Common myeloid progenitor, CD34-positive (primary cell): ENCODE measurements around the gene KRT31.

Experiments
- CTCF ChIA-PET: fragments of 350-600 bp; sonication (Branson Sonifier 250); formaldehyde crosslinking; loops from one replicate; lab custom pipeline; 2021; ENCODE audit warnings: antibody characterized with exemption; lab: Charles Lee
- POLR2A ChIA-PET: fragments of 350-600 bp; sonication (Branson Sonifier 250); formaldehyde crosslinking; loops from one replicate; lab custom pipeline; 2021; ENCODE audit warnings: antibody characterized with exemption; lab: Charles Lee
- DNase-seq, 3 donors: peaks; one replicate each; pipeline versions ENCODE4 v3.0.0 to v3.0.0-alpha.2; 2013
- H3K27ac ChIP-seq, 2 experiments: 1 replicate in 1 of 2; 2 replicates in 1 of 2; pipeline ENCODE4 v1.7.0; 2013; ENCODE audit warnings: inconsistent platforms in 2 of 2, low read length in 2 of 2, mild to moderate bottlenecking in 2 of 2, low read depth in 1 of 2, moderate library complexity in 1 of 2; ENCODE audit not compliant: severe bottlenecking in 2 of 2, insufficient read depth in 1 of 2, poor library complexity in 1 of 2
- H3K27me3 ChIP-seq, 5 experiments: replicated peaks in 2 of 5; 1 replicate in 3 of 5; 2 replicates in 2 of 5; pipeline versions ENCODE4 v1.6.1 to v1.7.0; 2013; ENCODE audit warnings: low read length in 4 of 5, mild to moderate bottlenecking in 2 of 5, moderate library complexity in 2 of 5, inconsistent platforms in 1 of 5; ENCODE audit not compliant: insufficient read depth in 5 of 5, control insufficient read depth in 4 of 5
- H3K36me3 ChIP-seq, 4 experiments: 1 replicate in 2 of 4; 2 replicates in 2 of 4; pipeline versions ENCODE4 v1.6.1 to v1.7.0; 2013; ENCODE audit warnings: low read length in 3 of 4, control low read depth in 1 of 4, mild to moderate bottlenecking in 1 of 4; ENCODE audit not compliant: control insufficient read depth in 4 of 4, insufficient read depth in 4 of 4
- H3K4me1 ChIP-seq, 4 experiments: 1 replicate in 3 of 4; 2 replicates in 1 of 4; pipeline versions ENCODE4 v1.6.1 to v1.7.1; 2013; ENCODE audit warnings: low read length in 3 of 4, mild to moderate bottlenecking in 3 of 4, control low read depth in 1 of 4, inconsistent platforms in 1 of 4, moderate library complexity in 1 of 4; ENCODE audit not compliant: control insufficient read depth in 4 of 4, insufficient read depth in 4 of 4; ENCODE audit errors: control extremely low read depth in 1 of 4
- H3K4me3 ChIP-seq, 7 experiments: 1 replicate in 4 of 7; 2 replicates in 3 of 7; pipeline versions ENCODE4 v1.5.1 to v1.7.0; 2013; ENCODE audit warnings: mild to moderate bottlenecking in 7 of 7, low read length in 6 of 7, moderate library complexity in 6 of 7, inconsistent platforms in 2 of 7, low read depth in 2 of 7, control low read depth in 1 of 7; ENCODE audit not compliant: insufficient read depth in 4 of 7, control insufficient read depth in 1 of 7; ENCODE audit errors: extremely low read depth in 1 of 7
- H3K9me3 ChIP-seq, 5 experiments: 1 replicate in 4 of 5; 2 replicates in 1 of 5; pipeline versions ENCODE4 v1.6.1 to v1.7.1; 2013; ENCODE audit warnings: low read length in 4 of 5, mild to moderate bottlenecking in 2 of 5, inconsistent platforms in 1 of 5, low read depth in 1 of 5, moderate library complexity in 1 of 5; ENCODE audit not compliant: control insufficient read depth in 4 of 5, insufficient read depth in 2 of 5; ENCODE audit errors: control extremely low read depth in 1 of 5
- WGBS: methylation state at CpG from one replicate; pipeline ENCODE4 v1.1.5; 2013; ENCODE audit not compliant: insufficient coverage; 5-methylcytosine and 5-hydroxymethylcytosine counted together

KRT31 gene

DNA sequence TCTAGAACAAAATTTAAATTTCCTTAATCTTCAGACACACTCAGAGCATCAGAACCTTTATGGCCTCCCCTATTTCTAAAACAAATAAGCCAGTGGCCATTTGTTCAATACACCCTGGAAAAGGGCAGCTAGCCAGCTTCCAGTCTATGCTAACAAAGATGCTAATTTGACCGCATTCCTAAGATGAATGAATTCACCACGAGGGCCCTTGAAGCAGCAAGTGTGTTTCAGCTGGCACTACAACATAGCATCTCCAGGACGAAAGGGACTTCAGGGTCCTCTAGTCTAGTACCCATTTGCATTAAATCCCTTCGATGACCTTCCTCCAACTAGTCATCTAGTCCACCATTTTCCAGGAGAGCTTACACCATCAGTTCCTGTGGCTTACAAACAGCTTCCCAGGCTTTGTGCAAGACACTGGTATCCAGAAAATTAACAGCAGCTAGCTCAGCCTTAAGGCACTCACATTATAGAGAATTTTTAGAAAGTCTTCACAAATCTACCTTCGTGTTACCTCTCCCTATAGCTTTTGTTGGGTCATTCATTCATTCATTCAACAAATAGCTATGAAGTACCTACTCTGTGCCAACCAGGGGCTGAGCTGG, 16.0 kb upstream of the KRT31 start:
- POLR2A ChIA-PET = no interaction called here

DNA sequence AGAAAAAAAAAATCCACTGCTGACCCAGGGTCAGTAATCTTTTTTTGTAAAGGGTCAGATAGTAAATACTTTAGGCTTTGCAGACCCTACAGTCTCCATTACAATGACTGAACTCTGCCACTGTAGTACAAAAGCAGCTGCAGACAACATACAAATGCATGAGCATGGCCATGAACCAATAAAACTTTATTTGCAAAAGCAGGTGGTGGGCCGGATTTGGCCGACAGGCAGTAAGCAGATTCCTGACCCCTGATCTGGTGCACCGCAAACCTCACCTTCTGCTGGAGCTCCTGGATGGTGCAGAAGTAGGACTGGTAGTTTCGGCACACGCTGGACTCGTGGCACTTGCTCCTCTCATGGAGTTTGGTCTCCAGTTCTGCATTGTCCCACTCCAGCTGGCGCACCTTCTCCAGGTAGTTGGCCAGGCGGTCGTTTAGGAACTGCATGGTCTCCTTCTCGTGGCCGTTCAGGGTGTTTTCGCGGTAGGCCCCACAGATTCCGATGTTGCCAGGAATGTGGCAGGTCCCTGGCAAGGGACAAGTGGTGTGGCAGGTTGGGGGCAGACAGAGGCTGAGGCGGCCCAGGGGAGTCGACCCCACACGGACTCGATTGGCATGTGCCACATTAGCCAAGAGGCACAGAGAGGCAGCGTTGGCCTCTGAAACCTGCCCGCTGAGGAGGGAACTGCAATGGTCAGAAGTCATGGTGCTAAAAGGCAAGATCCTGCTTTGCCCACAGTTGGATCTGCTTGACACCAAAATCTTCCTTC, 13.8 kb upstream of the KRT31 start:
- H3K27ac ChIP-seq = no peak overlapping the region
- H3K4me1 ChIP-seq = no peaks in the 10 kb centered on the region
- 98% methylated on average over 20 of the region's 20 CpGs for WGBS
- no peak for DNase-seq
- H3K4me3 ChIP-seq = no peak overlapping the region
- ChIA-PET POLR2A (interaction anchor here (0.5 kb wide), 1 partner anchor 28 kb away, joined by 3 read pairs; no protein-coding TSS in a partner anchor), CTCF (interaction anchor here (1.2 kb wide), 1 partner anchor 23 kb away, joined by 3 read pairs; no protein-coding TSS in a partner anchor)
- H3K9me3 ChIP-seq = no peaks in the 10 kb centered on the region
- H3K36me3 ChIP-seq = no peaks in the 10 kb centered on the region
- H3K27me3 ChIP-seq = peaks cover 0 to 12% (median 0%) of the 10 kb centered on the region in 5 experiments

More for the DNA sequence above, 16.0 kb upstream of the KRT31 start:
- CTCF ChIA-PET = interaction anchor here (1.1 kb wide), 1 partner anchor 10 kb away, joined by 3 read pairs; no protein-coding TSS in a partner anchor
- H3K9me3 ChIP-seq = no peaks in the 10 kb centered on the region
- H3K27ac ChIP-seq = no peak overlapping the region
- H3K27me3 ChIP-seq = peaks cover 0 to 12% (median 0%) of the 10 kb centered on the region in 5 experiments
- no peak for DNase-seq
- no peaks in the 10 kb centered on the region for H3K36me3 ChIP-seq
- no peaks in the 10 kb centered on the region for H3K4me1 ChIP-seq
- no peak overlapping the region for H3K4me3 ChIP-seq
- 63% methylated on average over 4 of the region's 5 CpGs for WGBS

DNA sequence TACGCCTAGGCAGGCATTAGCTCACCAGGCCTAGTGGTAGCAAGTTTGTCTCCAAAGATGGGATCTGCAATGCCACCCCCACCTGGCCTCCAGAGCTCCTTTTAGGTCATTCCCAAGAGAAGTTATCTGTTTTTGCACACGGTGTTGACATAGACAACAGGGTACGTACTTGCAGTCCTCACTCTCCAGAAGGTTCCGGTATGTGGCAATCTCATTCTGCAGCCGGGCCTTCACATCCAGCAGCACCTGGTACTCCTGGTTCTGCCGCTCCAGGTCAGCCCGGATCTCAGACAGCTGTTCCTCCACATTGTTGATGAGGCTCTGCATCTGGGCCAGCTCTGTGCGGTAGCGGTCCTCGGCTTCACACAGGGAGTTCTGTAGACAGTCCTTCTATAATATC, 9.8 kb upstream of the KRT31 start:
- ChIA-PET CTCF (no interaction called here), POLR2A (no interaction called here)
- WGBS = 98% methylated on average over 8 of the region's 10 CpGs
- H3K36me3 ChIP-seq = no peaks in the 10 kb centered on the region
- H3K27me3 ChIP-seq = peaks cover 0 to 5% (median 0%) of the 10 kb centered on the region in 5 experiments
- no peaks in the 10 kb centered on the region for H3K9me3 ChIP-seq
- H3K4me3 ChIP-seq = no peak overlapping the region
- DNase-seq = no peak
- no peak overlapping the region for H3K27ac ChIP-seq
- H3K4me1 ChIP-seq = no peaks in the 10 kb centered on the region

DNA sequence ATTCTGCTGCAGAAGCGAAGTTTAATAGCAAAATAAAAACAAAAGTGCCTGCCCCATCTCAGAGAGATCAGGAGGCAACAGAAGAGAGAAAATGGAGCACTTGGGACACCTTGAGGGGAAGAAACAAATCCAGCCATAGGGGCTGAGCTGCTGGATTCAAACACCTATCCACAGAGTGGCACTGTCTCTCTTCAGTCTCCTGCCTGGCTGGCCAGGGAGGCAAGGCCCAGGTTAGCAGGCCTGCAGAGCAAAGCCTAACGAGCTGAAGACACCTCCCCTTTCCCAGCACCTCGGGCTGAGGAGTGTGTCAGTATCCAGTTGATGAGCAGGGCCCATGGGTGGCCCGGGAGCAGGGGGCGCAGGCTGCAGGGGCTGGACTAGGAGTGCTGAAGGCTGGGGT, 8.8 kb upstream of the KRT31 start:
- Histone ChIP-seq H3K9me3 (no peaks in the 10 kb centered on the region), H3K36me3 (no peaks in the 10 kb centered on the region), H3K27ac (no peak overlapping the region), H3K4me1 (no peaks in the 10 kb centered on the region), H3K4me3 (no peak overlapping the region), H3K27me3 (peaks cover 0 to 2% (median under 1%) of the 10 kb centered on the region in 5 experiments)
- ChIA-PET CTCF (no interaction called here), POLR2A (no interaction called here)
- 83% methylated on average over 2 of the region's 5 CpGs for WGBS
- DNase-seq = no peak

DNA sequence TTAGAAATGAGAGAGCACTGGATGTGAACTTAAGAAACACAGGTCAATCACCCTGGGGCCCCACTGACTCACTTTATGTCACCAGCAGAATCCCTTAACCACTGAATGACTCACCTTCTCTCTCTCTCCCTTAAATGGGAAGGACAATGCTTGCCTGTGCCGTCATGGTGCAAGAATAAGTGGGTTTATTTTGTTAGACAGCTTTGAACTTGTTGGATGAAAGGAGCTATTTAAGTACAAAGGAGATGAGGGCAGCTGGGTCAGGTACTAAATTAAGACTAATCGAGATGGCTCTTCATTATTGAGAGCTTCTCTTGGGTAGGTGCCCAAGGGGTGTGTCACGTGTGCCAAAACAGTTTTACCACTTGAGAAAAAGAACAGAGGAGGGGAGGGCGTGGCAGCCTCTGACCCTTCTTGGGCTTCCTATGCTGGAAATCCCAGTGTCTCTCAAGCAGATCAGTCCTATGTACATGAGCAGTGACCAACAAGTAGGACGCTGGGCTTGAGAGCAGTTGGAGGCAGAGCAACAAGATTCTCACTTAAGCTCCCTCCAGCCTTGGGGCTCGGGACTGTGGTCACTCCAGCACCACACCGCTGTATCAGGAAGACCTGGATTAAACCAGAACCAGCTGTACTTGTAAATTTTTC, 6.7 kb upstream of the KRT31 start:
- Histone ChIP-seq H3K27me3 (peaks cover 0 to 2% (median 0%) of the 10 kb centered on the region in 5 experiments), H3K27ac (no peak overlapping the region), H3K4me3 (no peak overlapping the region), H3K9me3 (no peaks in the 10 kb centered on the region), H3K36me3 (no peaks in the 10 kb centered on the region), H3K4me1 (no peaks in the 10 kb centered on the region)
- 93% methylated on average over 7 of the region's 7 CpGs for WGBS
- peak in 2 of 3 donors; percentile 33 to 41 for DNase-seq
- ChIA-PET CTCF (interaction anchor here (0.7 kb wide), 1 partner anchor 44 kb away, joined by 3 read pairs; no protein-coding TSS in a partner anchor), POLR2A (no interaction called here)

DNA sequence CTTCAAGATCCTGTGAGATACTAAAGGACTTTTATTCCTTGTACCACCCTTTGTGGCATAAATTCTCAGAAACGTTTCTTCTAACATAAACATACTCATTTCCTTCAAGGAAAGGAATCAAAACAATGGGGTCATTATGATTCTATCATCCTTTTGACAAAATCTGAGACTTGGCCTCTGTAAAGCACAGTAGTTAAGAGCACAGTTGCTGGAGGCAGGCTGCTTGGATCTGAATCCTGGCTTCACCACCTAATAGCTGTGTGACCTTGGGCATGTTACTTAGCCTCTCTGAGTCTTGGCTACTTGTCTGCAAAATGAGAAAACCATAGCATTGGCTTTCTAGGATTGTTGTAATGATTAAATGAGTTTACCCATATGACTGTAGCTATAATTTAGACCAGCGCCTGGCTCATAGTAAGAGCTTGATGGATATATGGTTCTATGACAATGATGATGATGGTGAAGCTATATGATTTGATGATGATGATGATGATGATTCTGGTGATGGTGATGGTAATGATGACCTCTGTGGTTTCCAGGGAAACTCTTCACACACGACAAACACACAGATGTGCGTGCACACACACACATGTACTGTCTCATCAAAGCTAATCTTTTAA, 6.1 kb upstream of the KRT31 start:
- WGBS = 61% methylated on average over 2 of the region's 4 CpGs
- Histone ChIP-seq H3K9me3 (no peaks in the 10 kb centered on the region), H3K4me1 (no peaks in the 10 kb centered on the region), H3K4me3 (no peak overlapping the region), H3K27me3 (peaks cover 0 to 2% (median 0%) of the 10 kb centered on the region in 5 experiments), H3K36me3 (no peaks in the 10 kb centered on the region), H3K27ac (no peak overlapping the region)
- POLR2A ChIA-PET = no interaction called here
- no peak for DNase-seq
- CTCF ChIA-PET = no interaction called here
